HepG2 (cell line): ENCODE measurements around the gene XAB2. TPM values are rescaled to one million over a fixed set of nuclear protein-coding genes. Genes with fewer than 3 reads are reported as not detected.

Experiments
- CEBPG ChIP-seq: IDR thresholded peaks from 2 replicates; pipeline ENCODE4 v1.6.1; 2016
- KDM5B ChIP-seq: sonication (generic); formaldehyde crosslinking; IDR thresholded peaks from 2 replicates; pipeline ENCODE4 v1.4.0; 2020; ENCODE audit warnings: missing genetic modification reagents, mild to moderate bottlenecking, borderline replicate concordance
- KMT2B ChIP-seq: IDR thresholded peaks from 2 replicates; pipeline ENCODE4 v1.6.1; 2016; ENCODE audit warnings: missing genetic modification reagents, missing compliant biosample characterization
- MIER2 ChIP-seq: IDR thresholded peaks from 2 replicates; pipeline ENCODE4 v1.6.1; 2016; ENCODE audit warnings: missing biosample characterization, missing genetic modification reagents
- MLLT10 ChIP-seq: sonication (generic); formaldehyde crosslinking; IDR thresholded peaks from 2 replicates; pipeline ENCODE4 v1.4.0; 2020; ENCODE audit warnings: missing genetic modification reagents
- MTA1 ChIP-seq: sonication (generic); formaldehyde crosslinking; IDR thresholded peaks from 2 replicates; pipeline ENCODE4 v1.4.0; 2020; ENCODE audit warnings: missing genetic modification reagents, mild to moderate bottlenecking, borderline replicate concordance
- NFE2L2 ChIP-seq: fragments of 150-350 bp; IDR thresholded peaks from 2 replicates; pipeline ENCODE4 v1.6.1; 2014; ENCODE audit warnings: low read length
- PHF20 ChIP-seq: sonication (generic); formaldehyde crosslinking; IDR thresholded peaks from 2 replicates; pipeline ENCODE4 v1.5.0; 2020; ENCODE audit warnings: mild to moderate bottlenecking, missing genetic modification reagents
- PTBP1 ChIP-seq: fragments of 200-400 bp; formaldehyde crosslinking; IDR thresholded peaks from 2 replicates; pipeline ENCODE4 v1.6.1; 2018; ENCODE audit warnings: low read length, low read depth; ENCODE audit not compliant: poor library complexity, severe bottlenecking
- REL ChIP-seq: sonication (generic); formaldehyde crosslinking; conservative IDR thresholded peaks from 2 replicates; pipeline ENCODE4 v1.8.0; 2022; ENCODE audit warnings: mild to moderate bottlenecking, missing genetic modification reagents, moderate library complexity
- SMARCC2 ChIP-seq: fragments of 450-650 bp; IDR thresholded peaks from 2 replicates; pipeline ENCODE4 v1.6.1; 2017; ENCODE audit warnings: antibody characterized with exemption, mild to moderate bottlenecking
- ZKSCAN5 ChIP-seq: sonication (generic); formaldehyde crosslinking; IDR thresholded peaks from 2 replicates; pipeline ENCODE4 v1.5.1; 2020; ENCODE audit warnings: mild to moderate bottlenecking, missing genetic modification reagents
- ZNF10 ChIP-seq: sonication (generic); formaldehyde crosslinking; IDR thresholded peaks from 2 replicates; pipeline ENCODE4 v1.4.0; 2020; ENCODE audit warnings: mild to moderate bottlenecking, low read depth, missing genetic modification reagents, borderline replicate concordance
- ZNF160 ChIP-seq: sonication (generic); formaldehyde crosslinking; IDR thresholded peaks from 2 replicates; pipeline ENCODE4 v1.8.0; 2022; ENCODE audit warnings: mild to moderate bottlenecking, inconsistent platforms, missing genetic modification reagents
- ZNF337 ChIP-seq: sonication (generic); formaldehyde crosslinking; IDR thresholded peaks from 2 replicates; pipeline ENCODE4 v1.5.1; 2020; ENCODE audit warnings: missing genetic modification reagents, low read depth, mild to moderate bottlenecking, borderline replicate concordance
- ZNF431 ChIP-seq: sonication (generic); formaldehyde crosslinking; IDR thresholded peaks from 2 replicates; pipeline ENCODE4 v1.9.0; 2022; ENCODE audit warnings: missing genetic modification reagents, low read depth, mild to moderate bottlenecking, borderline replicate concordance
- ZNF484 ChIP-seq: sonication (generic); formaldehyde crosslinking; IDR thresholded peaks from 2 replicates; pipeline ENCODE4 v1.5.1; 2020; ENCODE audit warnings: mild to moderate bottlenecking, low read depth, missing genetic modification reagents, borderline replicate concordance
- ZNF747 ChIP-seq: sonication (generic); formaldehyde crosslinking; IDR thresholded peaks from 2 replicates; pipeline ENCODE4 v1.8.1; 2023; ENCODE audit warnings: missing genetic modification reagents, mild to moderate bottlenecking, borderline replicate concordance
- polyA plus RNA-seq, 8 experiments: library from polyadenylated mRNA; depleted of rRNA in 3 of 8; stranded (reverse) in 7 of 8; unstranded in 1 of 8; fragments of >200 nt; fragmentation: Illumina TruSeq in 4 of 8; extraction: Trizol in 4 of 8; gene quantifications; 2 replicates each; pipeline versions ENCODE4 v1.2.1 to v1.2.3, GENCODE V29; 2011 to 2016; ENCODE audit warnings: low read depth in 4 of 8, missing spikeins in 1 of 8, mixed read lengths in 1 of 8; ENCODE audit not compliant: insufficient read depth in 1 of 8
- total RNA-seq, 5 experiments: library from RNA; depleted of rRNA; stranded (reverse); fragments of >200 nt; fragmentation: Illumina TruSeq; extraction: Trizol; gene quantifications; 2 replicates each; pipeline ENCODE4 v1.2.3, GENCODE V29; 2016; ENCODE audit warnings: low read depth in 1 of 5
- TF ChIP-seq, protein P1 (sequence below): sonication (generic); formaldehyde crosslinking; IDR thresholded peaks from 2 replicates; pipeline ENCODE4 v1.4.0; 2020; ENCODE audit warnings: mild to moderate bottlenecking, missing genetic modification reagents, borderline replicate concordance
- TF ChIP-seq, protein P2 (sequence below): IDR thresholded peaks from 2 replicates; pipeline ENCODE4 v1.6.1; 2016; ENCODE audit warnings: low read depth, borderline replicate concordance
- TF ChIP-seq, protein P3 (sequence below): sonication (generic); formaldehyde crosslinking; IDR thresholded peaks from 2 replicates; pipeline ENCODE4 v1.5.1; 2020; ENCODE audit warnings: mild to moderate bottlenecking, missing genetic modification reagents, moderate library complexity
- TF ChIP-seq, protein P4 (sequence below): sonication (generic); formaldehyde crosslinking; IDR thresholded peaks from 2 replicates; pipeline ENCODE4 v1.8.0; 2022; ENCODE audit warnings: mild to moderate bottlenecking, missing genetic modification reagents, borderline replicate concordance

XAB2 gene
- total and polyA plus RNA-seq, 2 of the 13 experiments (the other 11 are each of a cell fraction or from before 2014, with no cell fraction given) = 6.2 to 23.9 TPM

DNA sequence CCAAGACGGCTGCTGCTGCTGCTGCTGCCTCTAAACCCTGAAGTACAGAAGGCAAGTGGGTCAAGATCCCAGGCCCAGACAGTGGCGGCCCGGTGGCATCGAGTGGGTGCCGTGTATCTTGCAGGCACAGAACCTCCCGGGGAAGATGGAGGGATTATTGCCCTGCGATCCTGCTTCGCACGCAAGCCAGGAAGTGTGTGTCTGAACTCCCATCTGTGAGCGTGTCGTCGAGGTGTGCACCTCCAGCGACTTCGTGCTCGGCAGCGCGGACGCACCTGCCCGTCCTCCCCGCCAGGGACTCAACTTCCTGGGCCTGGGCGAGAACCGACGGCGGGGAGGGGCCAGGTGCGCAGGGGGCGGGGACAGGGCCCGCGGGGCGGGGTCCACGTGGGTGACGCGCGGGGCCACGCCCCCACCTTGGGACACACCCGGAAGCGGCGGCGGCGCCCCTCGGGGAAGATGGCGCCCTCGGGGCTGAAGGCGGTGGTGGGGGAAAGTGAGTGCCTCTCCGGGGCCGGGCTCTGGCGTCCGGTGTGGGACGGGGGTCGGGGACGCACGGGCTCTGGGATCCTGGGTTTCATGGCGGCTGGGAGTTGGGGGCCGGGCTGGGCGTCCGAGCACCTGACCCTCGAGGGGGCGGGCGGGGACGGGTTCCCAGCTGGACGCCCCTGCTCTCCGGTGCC is 7.5 kb upstream of the XAB2 start, which contains the start of gene STXBP2 (continued):
- TF ChIP-seq, protein P1, sequence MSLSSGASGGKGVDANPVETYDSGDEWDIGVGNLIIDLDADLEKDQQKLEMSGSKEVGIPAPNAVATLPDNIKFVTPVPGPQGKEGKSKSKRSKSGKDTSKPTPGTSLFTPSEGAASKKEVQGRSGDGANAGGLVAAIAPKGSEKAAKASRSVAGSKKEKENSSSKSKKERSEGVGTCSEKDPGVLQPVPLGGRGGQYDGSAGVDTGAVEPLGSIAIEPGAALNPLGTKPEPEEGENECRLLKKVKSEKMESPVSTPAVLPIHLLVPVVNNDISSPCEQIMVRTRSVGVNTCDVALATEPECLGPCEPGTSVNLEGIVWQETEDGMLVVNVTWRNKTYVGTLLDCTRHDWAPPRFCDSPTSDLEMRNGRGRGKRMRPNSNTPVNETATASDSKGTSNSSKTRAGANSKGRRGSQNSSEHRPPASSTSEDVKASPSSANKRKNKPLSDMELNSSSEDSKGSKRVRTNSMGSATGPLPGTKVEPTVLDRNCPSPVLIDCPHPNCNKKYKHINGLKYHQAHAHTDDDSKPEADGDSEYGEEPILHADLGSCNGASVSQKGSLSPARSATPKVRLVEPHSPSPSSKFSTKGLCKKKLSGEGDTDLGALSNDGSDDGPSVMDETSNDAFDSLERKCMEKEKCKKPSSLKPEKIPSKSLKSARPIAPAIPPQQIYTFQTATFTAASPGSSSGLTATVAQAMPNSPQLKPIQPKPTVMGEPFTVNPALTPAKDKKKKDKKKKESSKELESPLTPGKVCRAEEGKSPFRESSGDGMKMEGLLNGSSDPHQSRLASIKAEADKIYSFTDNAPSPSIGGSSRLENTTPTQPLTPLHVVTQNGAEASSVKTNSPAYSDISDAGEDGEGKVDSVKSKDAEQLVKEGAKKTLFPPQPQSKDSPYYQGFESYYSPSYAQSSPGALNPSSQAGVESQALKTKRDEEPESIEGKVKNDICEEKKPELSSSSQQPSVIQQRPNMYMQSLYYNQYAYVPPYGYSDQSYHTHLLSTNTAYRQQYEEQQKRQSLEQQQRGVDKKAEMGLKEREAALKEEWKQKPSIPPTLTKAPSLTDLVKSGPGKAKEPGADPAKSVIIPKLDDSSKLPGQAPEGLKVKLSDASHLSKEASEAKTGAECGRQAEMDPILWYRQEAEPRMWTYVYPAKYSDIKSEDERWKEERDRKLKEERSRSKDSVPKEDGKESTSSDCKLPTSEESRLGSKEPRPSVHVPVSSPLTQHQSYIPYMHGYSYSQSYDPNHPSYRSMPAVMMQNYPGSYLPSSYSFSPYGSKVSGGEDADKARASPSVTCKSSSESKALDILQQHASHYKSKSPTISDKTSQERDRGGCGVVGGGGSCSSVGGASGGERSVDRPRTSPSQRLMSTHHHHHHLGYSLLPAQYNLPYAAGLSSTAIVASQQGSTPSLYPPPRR = peak; percentile 67
- TF ChIP-seq, protein P2, sequence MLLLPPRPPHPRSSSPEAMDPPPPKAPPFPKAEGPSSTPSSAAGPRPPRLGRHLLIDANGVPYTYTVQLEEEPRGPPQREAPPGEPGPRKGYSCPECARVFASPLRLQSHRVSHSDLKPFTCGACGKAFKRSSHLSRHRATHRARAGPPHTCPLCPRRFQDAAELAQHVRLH (CRISPR knock-in tag) = no peak
- TF ChIP-seq KMT2B (CRISPR knock-in tag) = no peak; the same call in 1 of the 2 replicates
- TF ChIP-seq MLLT10 (CRISPR knock-in tag) = no peak
- TF ChIP-seq CEBPG (CRISPR knock-in tag) = peak; percentile 15; the same call in 1 of the 2 replicates
- TF ChIP-seq ZNF10 (CRISPR knock-in tag) = no peak
- TF ChIP-seq, protein P3, sequence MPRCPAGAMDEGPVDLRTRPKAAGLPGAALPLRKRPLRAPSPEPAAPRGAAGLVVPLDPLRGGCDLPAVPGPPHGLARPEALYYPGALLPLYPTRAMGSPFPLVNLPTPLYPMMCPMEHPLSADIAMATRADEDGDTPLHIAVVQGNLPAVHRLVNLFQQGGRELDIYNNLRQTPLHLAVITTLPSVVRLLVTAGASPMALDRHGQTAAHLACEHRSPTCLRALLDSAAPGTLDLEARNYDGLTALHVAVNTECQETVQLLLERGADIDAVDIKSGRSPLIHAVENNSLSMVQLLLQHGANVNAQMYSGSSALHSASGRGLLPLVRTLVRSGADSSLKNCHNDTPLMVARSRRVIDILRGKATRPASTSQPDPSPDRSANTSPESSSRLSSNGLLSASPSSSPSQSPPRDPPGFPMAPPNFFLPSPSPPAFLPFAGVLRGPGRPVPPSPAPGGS (CRISPR knock-in tag) = no peak
- TF ChIP-seq PHF20 (CRISPR knock-in tag) = no peak; the same call in 1 of the 2 replicates
- TF ChIP-seq ZNF160 (CRISPR knock-in tag) = peak; percentile 53; the same call in 1 of the 2 replicates
- TF ChIP-seq ZKSCAN5 (CRISPR knock-in tag) = no peak
- no peak for TF ChIP-seq MIER2 (CRISPR knock-in tag)
- TF ChIP-seq SMARCC2 = no peak
- 0 out of 2 replicates have a peak, but pooled peaks have one; percentile 61 for TF ChIP-seq ZNF431
- no peak for TF ChIP-seq ZNF484 (CRISPR knock-in tag)
- no peak for TF ChIP-seq ZNF337 (CRISPR knock-in tag)
- no peak for TF ChIP-seq MTA1 (CRISPR knock-in tag)
- peak; percentile 56; the same call in 1 of the 2 replicates for TF ChIP-seq ZNF747 (CRISPR knock-in tag)
- TF ChIP-seq, protein P4, sequence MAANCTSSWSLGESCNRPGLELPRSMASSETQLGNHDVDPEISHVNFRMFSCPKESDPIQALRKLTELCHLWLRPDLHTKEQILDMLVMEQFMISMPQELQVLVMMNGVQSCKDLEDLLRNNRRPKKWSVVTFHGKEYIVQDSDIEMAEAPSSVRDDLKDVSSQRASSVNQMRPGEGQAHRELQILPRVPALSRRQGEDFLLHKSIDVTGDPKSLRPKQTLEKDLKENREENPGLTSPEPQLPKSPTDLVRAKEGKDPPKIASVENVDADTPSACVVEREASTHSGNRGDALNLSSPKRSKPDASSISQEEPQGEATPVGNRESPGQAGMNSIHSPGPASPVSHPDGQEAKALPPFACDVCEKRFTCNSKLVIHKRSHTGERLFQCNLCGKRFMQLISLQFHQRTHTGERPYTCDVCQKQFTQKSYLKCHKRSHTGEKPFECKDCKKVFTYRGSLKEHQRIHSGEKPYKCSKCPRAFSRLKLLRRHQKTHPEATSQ (CRISPR knock-in tag) = no peak; the same call in 1 of the 2 replicates
- TF ChIP-seq PTBP1 = no peak
- TF ChIP-seq KDM5B (CRISPR knock-in tag) = peak; percentile 69
- no peak for TF ChIP-seq REL (CRISPR knock-in tag)
- TF ChIP-seq NFE2L2 = no peak
